ENCODE measurements around the gene SLIRP.

- TF ChIP-seq CTCF (IDR thresholded peaks at IDR 0.05) (no peak), POLR2A (IDR thresholded peaks at IDR 0.05) (no peak), POLR2AphosphoS5 (IDR thresholded peaks at IDR 0.05; ENCODE audit: insufficient read depth in 1 of 2, low read depth in 1 of 2) (no peak)
Measured at GRCh38 chr14:77708749-77709148, 846 bp downstream of the SLIRP start.
